Stimulated activated CD4-positive, alpha-beta T cell treated with anti-CD3 and anti-CD28 coated beads, TNF-alpha, amount 100 ng/mL, for 24 hours (primary cell): Measurements from ENCODE around the gene GHRH.

Experiments
- DNase-seq, 3 experiments: peaks; one replicate each; pipeline ENCODE4 v3.0.0-alpha.2; 2020; ENCODE audit warnings: low read depth in 3 of 3

The GHRH gene

GRCh38 chr20:37261714-37262113 is at the start of gene GHRH:
Gene GHRH (minus strand): TSS chr20:37261814. CDS start chr20:37256889, 4,925 bp downstream.
- DNase-seq = no peak

GRCh38 chr20:37310951-37311350 is 49.3 kb upstream of the GHRH start:
- no peak for DNase-seq

GRCh38 chr20:37309936-37310590 is 48.4 kb upstream of the GHRH start:
- DNase-seq = no peak

- DNase-seq = no peak
Observed at GRCh38 chr20:37309290-37309689, 47.7 kb upstream of the GHRH start.

GRCh38 chr20:37308086-37309050 is 46.8 kb upstream of the GHRH start:
- no peak for DNase-seq

GRCh38 chr20:37305839-37306238 is 44.2 kb upstream of the GHRH start:
- no peak for DNase-seq

- no peak for DNase-seq
Observed at GRCh38 chr20:37305079-37305478, 43.5 kb upstream of the GHRH start.

GRCh38 chr20:37303637-37304036 is 42.0 kb upstream of the GHRH start:
- no peak for DNase-seq

- no peak for DNase-seq
Observed at GRCh38 chr20:37302981-37303380, 41.4 kb upstream of the GHRH start.

- DNase-seq = no peak
Observed at GRCh38 chr20:37301558-37301957, 39.9 kb upstream of the GHRH start.

GRCh38 chr20:37301120-37301519 is 39.5 kb upstream of the GHRH start:
- no peak for DNase-seq

- DNase-seq = no peak
Observed at GRCh38 chr20:37299718-37300528, 38.3 kb upstream of the GHRH start.

- DNase-seq = no peak
Observed at GRCh38 chr20:37298190-37298939, 36.8 kb upstream of the GHRH start.

- DNase-seq = no peak
Observed at GRCh38 chr20:37297066-37297736, 35.6 kb upstream of the GHRH start.

GRCh38 chr20:37296371-37296770 is 34.8 kb upstream of the GHRH start:
- no peak for DNase-seq

GRCh38 chr20:37295595-37295994 is 34.0 kb upstream of the GHRH start:
- no peak for DNase-seq

GRCh38 chr20:37295001-37295400 is 33.4 kb upstream of the GHRH start:
- DNase-seq = no peak

- no peak for DNase-seq
Observed at GRCh38 chr20:37294262-37294981, 32.8 kb upstream of the GHRH start.

- no peak for DNase-seq
Observed at GRCh38 chr20:37293301-37293943, 31.8 kb upstream of the GHRH start.

- no peak for DNase-seq
Observed at GRCh38 chr20:37291724-37292126, 30.1 kb upstream of the GHRH start.
